Neuron (in vitro differentiated cells): Measurements from ENCODE around the gene ZNF180.
"Not testable (repeated sequence)": the region's sequence is repeated elsewhere in the genome, so short reads cannot be mapped to it uniquely, and the experiment has no call there.

Experiments used
- H2AFZ ChIP-seq: one replicate; pipeline ENCODE4 v1.6.1; 2013; ENCODE audit warnings: low read depth, mild to moderate bottlenecking, inconsistent platforms, low read length, moderate library complexity
- H3K27me3 ChIP-seq: one replicate; pipeline ENCODE4 v1.6.1; 2013; ENCODE audit warnings: low read length; ENCODE audit not compliant: insufficient read depth
- H3K36me3 ChIP-seq: one replicate; pipeline ENCODE4 v1.6.1; 2013; ENCODE audit warnings: low read length; ENCODE audit not compliant: insufficient read depth
- H3K4me1 ChIP-seq: one replicate; pipeline ENCODE4 v1.6.1; 2013; ENCODE audit warnings: low read length; ENCODE audit not compliant: insufficient read depth
- H3K4me3 ChIP-seq: 2 replicates; pipeline ENCODE4 v1.5.1; 2013; ENCODE audit warnings: mild to moderate bottlenecking, low read length, moderate library complexity
- H3K9me3 ChIP-seq: one replicate; pipeline ENCODE4 v1.6.1; 2013; ENCODE audit warnings: low read length

ZNF180 gene

DNA sequence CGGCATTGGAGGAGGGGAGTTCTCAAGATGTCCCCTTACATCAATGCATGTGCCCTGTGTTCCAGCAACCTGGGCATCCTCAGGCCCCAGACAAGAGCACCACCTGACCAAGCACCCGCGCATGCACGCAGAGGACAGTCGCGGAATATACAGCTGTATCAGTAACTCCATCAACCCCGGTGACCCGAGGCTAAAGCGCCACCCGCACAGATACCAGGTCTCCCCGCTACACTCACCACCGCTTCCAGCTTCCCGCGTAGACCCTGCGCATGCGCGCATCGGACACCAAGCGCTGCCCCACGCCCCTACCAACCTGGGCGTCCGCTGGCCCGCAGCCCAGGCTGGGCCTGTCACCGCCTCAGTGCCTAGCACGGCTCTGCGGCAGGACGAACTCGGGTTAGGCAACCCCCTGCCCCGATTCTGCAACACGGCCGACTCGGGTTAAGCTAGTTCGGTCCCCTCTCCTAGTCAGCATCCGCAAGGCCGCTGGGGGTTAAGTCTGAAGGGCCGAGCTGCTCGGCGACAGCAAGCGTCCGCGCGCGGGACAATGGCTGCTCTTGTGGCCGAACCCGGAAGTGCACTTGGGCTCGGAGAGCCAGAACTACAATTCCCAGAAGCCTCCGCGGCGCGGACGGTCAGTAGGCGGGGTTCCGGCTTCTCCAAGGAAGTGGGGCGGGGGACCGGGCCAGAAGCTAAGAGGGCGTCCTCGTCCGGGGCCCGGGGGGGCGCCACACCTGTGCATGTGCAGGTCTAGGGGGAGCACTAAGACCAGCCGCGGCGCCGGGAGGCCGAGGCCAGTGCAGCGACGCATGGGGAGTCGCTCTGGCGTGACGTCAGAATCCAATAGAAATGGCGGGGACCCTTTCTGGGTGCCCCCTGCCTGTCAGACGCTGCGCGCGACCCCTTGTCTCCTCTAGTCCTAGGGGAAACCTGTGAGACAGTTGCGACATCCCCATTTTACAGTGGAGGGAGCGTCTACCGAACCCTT is at the start of gene ZNF180:
Gene ZNF180, minus strand, starts transcription at position 561 of the 988 bp plus-strand sequence. CDS start 3,188 bp downstream, outside the sequence.
- Histone ChIP-seq H3K9me3 (peaks cover 37% of the 10 kb centered on the region), H2AFZ (peak within 1 kb of the TSS; percentile 31)

DNA sequence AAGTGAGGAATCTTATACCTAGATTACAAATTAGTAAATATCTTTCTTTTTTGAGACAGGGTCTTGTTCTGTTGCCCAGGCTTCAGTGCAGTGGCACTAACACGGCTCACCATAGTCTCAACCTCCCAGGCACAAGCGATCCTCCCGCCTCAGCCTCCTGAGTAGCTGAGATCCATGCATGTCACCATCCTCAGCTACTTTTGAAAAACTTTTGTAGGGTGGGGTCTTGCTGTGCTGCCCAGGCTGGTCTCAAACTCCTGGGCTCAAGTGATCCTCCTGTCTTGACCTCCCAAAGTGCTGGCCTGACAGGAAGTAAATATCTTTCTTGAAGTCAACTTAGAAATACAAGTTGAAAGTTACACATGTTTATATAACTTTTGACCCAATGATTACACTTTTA is 49.2 kb upstream of the ZNF180 start:
- Histone ChIP-seq H3K4me1 (no peaks in the 10 kb centered on the region), H3K4me3 (no peak overlapping the region), H3K36me3 (no peaks in the 10 kb centered on the region), H3K27me3 (no peaks in the 10 kb centered on the region), H3K9me3 (no peaks in the 10 kb centered on the region), H2AFZ (no peak overlapping the region)

More for the DNA sequence above, at the start of gene ZNF180:
- Histone ChIP-seq H3K36me3 (peaks cover 30% of the 10 kb centered on the region), H3K27me3 (no peaks in the 10 kb centered on the region), H3K4me3 (peak within 1 kb of the TSS; percentile 92), H3K4me1 (peaks cover 13% of the 10 kb centered on the region)

DNA sequence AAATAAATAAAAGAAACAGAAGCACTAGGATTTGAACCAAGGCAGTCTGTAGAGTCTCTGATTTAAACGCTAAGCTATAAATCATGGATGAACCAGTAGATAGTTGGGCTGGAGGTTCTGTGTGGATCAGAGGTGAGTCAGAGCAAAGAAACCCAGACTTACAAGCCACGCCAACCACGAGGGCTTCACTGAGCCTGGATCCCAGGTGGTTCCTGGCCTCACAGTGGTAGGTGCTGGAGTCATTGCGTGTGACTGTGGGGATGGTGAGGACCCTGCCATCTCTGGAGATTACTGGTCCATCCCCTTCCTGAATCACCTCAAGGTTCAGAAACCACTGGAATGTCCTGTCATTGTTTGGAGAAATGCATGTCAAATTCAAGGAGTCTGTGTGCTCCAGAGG is 48.4 kb upstream of the ZNF180 start:
- H3K4me1 ChIP-seq, result no peaks in the 10 kb centered on the region
- H3K9me3 ChIP-seq, result no peaks in the 10 kb centered on the region
- no peak overlapping the region for H3K4me3 ChIP-seq
- no peaks in the 10 kb centered on the region for H3K27me3 ChIP-seq
- no peaks in the 10 kb centered on the region for H3K36me3 ChIP-seq
- no peak overlapping the region for H2AFZ ChIP-seq

DNA sequence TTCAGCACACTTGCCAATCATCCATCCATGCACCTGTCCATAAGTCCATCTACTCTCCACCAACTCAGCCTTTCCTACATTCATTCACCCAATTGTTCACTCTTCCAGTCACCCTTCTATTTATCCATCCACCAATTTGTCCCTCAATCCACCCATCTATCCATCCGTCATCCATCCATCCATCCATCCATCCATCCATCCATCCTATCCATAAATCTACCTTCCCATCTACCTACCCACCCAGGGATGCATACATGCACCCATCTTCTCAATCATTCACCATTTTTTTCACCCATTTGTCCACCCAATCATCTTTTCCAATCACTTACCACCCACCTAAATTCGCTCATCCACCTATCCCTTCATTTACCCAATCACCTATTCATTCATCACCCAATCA is 43.7 kb upstream of the ZNF180 start:
- Histone ChIP-seq H3K4me3 (no peak overlapping the region), H3K36me3 (no peaks in the 10 kb centered on the region), H3K4me1 (no peaks in the 10 kb centered on the region), H3K9me3 (no peaks in the 10 kb centered on the region), H2AFZ (no peak overlapping the region), H3K27me3 (no peaks in the 10 kb centered on the region)

DNA sequence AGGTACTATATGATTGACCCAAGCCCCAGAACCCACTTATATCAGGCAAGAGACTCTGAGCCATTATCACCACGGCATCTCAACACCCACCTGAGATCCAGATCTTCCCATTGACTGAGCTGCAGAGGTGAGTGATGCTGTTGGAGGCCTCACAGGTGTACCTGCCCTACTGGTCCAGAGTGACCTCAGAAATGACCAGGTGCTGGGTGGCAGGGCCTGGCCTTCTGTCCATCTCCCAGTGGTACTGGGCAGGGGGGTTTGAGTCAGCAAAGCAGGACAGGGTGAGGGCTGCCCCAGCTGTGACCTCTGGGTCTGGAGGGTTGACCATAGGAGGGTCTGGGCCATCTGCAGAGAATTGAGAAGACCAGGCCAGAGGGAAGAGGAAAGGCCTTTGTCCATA is 42.3 kb upstream of the ZNF180 start:
- no peaks in the 10 kb centered on the region for H3K27me3 ChIP-seq
- H3K4me3 ChIP-seq, result no peak overlapping the region
- no peaks in the 10 kb centered on the region for H3K4me1 ChIP-seq
- H2AFZ ChIP-seq, result no peak overlapping the region
- H3K36me3 ChIP-seq, result no peaks in the 10 kb centered on the region
- no peaks in the 10 kb centered on the region for H3K9me3 ChIP-seq

DNA sequence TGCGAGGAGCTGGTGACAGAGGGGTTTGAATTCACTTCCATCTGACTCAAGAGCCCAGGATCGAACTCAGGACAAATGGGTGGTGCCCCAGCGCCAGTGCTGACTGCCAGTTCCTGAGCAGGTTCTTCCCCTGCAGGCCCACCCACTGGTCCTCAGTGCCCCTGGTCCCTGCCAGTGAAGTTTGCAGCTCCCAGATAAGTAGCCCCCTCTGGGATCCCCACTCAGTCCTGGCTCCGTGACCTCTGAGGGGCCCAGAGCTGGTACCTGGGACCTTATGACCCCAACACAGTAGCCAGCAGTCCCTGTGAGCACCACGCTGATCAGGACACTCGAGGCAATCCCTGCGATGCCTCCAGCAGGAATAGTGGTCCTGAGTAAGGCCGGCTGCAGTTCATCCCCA is 40.4 kb upstream of the ZNF180 start:
- Histone ChIP-seq H2AFZ (no peak overlapping the region), H3K9me3 (peaks cover 2% of the 10 kb centered on the region), H3K4me3 (no peak overlapping the region), H3K27me3 (no peaks in the 10 kb centered on the region), H3K4me1 (no peaks in the 10 kb centered on the region), H3K36me3 (no peaks in the 10 kb centered on the region)

DNA sequence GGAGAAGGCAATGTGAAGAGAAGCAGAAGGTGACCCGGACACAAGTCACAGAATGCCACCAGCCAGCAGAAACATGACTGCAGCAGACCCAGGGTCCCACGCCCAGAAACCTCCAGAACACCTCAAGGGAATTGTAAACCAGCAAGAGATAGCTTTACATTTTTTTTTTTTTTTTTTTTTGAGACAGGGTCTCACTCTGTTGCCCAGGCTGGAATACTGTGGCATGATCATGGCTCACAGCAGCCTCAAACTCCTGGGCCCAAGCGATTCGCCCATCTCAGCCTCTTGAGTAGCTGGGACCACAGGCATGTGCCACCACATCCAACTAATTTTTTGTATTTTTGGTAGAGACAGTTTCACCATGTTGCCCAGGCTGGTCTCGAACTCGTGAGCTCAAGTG is 39.7 kb upstream of the ZNF180 start:
- no peaks in the 10 kb centered on the region for H3K27me3 ChIP-seq
- H3K9me3 ChIP-seq, result peaks cover 2% of the 10 kb centered on the region

DNA sequence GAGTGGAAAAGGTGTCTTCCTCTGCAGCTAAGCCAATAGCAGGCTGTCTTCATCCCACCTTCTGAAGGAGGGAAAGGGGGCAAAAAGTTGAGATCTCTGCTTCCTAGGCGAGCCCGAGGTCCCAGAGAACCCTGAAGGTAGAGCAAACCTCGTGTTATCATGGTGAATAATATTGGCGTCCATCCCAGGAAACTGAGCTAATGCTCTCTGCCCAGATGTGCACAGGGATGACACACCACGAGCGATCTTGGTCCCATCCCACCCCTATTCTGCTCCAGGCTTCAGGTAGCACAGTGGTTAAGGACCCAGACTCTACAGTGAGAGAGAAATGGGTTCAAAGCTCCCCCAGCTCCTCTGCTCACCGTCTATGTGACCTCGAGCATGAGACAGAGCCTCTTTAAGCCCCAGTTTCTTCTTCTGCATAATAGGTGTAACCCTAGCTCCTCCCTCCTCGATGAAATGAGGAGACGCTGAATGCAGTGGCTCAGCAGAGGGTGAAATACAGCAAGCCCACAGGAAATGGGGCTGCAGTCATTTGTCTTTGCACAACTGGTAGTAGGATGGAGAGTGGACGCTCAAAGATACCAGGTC is 39.0 kb upstream of the ZNF180 start:
- Histone ChIP-seq H3K9me3 (peaks cover 2% of the 10 kb centered on the region), H3K4me3 (no peak overlapping the region), H2AFZ (no peak overlapping the region), H3K4me1 (no peaks in the 10 kb centered on the region), H3K27me3 (no peaks in the 10 kb centered on the region), H3K36me3 (no peaks in the 10 kb centered on the region)

More for the DNA sequence above, 39.7 kb upstream of the ZNF180 start:
- Histone ChIP-seq H3K4me3 (no peak overlapping the region), H3K4me1 (no peaks in the 10 kb centered on the region), H3K36me3 (no peaks in the 10 kb centered on the region), H2AFZ (no peak overlapping the region)

DNA sequence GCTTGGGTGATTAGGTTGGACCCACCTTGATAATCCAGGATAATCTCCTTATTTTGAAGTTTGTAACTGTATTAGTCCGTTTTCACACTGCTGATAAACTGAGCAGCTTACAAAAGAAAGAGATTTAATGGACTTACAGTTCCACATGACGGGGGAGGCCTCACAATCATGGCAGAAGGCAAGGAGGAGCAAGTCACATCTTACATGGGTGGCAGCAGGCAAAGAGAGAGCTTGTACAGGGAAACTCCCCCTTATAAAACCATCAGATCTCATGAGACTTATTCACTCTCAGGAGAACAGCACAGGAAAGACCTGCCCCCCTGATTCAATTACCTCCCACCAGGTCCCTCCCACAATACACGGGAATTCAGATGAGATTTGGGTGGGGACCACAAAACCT is 35.0 kb upstream of the ZNF180 start:
- H3K4me1 ChIP-seq, H2AFZ ChIP-seq, H3K36me3 ChIP-seq, H3K27me3 ChIP-seq, H3K9me3 ChIP-seq, H3K4me3 ChIP-seq: not testable (repeated sequence)

DNA sequence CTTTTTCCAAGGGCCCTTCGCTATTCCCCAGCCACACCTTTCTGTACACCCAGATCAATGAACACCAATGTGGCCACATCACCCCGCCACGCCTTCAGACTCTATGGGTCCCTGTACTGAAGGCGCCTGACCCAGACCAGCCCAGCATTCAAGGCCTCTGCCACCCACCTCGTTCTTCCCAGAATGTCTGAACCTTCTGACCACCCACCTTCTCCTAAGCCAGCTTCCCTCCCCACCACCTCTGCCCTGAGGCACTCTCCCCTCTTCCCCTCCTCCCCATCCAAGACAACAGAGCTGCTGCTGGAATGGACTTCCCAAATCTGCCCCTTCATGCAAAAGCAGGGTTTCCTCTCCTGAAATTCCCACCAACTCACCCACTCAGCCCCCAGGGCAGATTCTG is 32.5 kb upstream of the ZNF180 start:
- no peak overlapping the region for H3K4me3 ChIP-seq
- no peaks in the 10 kb centered on the region for H3K4me1 ChIP-seq
- no peak overlapping the region for H2AFZ ChIP-seq
- peaks cover 2% of the 10 kb centered on the region for H3K9me3 ChIP-seq
- H3K36me3 ChIP-seq, result no peaks in the 10 kb centered on the region
- H3K27me3 ChIP-seq, result no peaks in the 10 kb centered on the region

DNA sequence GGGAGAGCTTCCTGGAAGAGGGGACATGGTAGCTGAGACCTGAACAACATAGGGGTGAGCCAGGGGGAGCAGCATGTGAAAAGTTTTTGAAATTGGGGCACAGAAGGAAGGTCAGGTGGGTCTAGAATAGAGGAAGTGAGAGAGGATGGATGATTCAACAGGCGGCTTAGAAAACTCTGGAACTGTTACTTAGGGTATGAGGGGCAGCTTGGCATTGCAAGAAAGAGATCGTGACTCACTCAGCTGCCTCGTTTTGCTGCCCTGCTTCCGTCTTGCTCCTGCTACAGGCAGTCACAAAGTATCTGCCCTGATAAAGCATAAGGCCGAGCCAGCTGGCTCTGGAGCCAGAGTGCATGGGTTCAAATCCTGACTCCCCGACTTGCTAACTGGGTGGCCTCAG is 30.5 kb upstream of the ZNF180 start:
- H3K4me3 ChIP-seq, result no peak overlapping the region
- no peak overlapping the region for H2AFZ ChIP-seq
- H3K27me3 ChIP-seq, result no peaks in the 10 kb centered on the region
- no peaks in the 10 kb centered on the region for H3K9me3 ChIP-seq
- H3K36me3 ChIP-seq, result no peaks in the 10 kb centered on the region
- H3K4me1 ChIP-seq, result no peaks in the 10 kb centered on the region

DNA sequence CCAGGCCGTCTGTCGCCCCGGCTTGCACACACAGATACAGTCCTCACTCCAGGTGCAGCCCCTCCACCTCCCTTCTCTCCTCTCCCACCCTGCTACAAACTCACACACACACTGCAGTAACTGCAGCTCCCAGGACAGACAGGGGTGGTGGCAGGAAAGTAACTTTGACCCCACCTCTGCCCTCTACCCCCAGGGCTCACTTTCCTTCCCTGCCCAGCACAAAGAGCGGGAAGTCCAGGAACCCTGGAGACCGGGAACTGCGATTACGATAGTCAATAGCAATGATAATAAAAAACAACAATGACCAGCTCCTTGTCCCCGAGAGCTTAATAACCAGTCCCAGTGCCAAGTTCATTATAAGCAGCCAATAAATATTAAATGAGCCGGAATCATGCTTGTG is 29.2 kb upstream of the ZNF180 start, which contains the start of gene CEACAM20:
Gene CEACAM20, minus strand, starts transcription at position 140 of the 400 bp plus-strand sequence. CDS start 166 bp downstream, outside the sequence.
- no peaks in the 10 kb centered on the region for H3K4me1 ChIP-seq
- H3K36me3 ChIP-seq, result no peaks in the 10 kb centered on the region
- no peak within 1 kb of the TSS for H3K4me3 ChIP-seq
- H3K9me3 ChIP-seq, result no peaks in the 10 kb centered on the region
- H3K27me3 ChIP-seq, result no peaks in the 10 kb centered on the region
- no peak within 1 kb of the TSS for H2AFZ ChIP-seq

DNA sequence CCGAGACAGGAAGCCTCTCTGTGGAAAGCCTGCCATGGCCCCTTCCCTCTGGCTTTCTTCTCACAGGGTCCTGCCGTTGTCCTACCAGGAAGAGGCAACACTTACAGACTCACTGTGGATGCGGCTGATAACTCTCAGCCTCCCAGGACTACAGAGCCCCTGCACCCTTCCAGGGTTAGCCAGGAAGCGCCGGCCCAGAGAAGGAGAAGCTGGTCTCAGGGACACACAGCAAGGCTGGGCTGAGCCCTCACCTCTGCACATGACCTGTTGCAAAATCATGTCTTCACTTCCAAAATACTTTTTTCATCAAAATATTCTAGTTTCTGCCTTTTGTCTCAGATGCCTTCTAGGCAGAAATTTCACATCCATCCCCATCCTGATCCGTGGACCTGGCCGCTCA is 27.2 kb upstream of the ZNF180 start:
- Histone ChIP-seq H3K4me3 (no peak overlapping the region), H3K9me3 (no peaks in the 10 kb centered on the region), H2AFZ (no peak overlapping the region), H3K4me1 (no peaks in the 10 kb centered on the region), H3K36me3 (no peaks in the 10 kb centered on the region), H3K27me3 (peaks cover 2% of the 10 kb centered on the region)
